GM21825 (cell line): ENCODE results near the gene STX18.

Source experiments
- ATAC-seq: cut with Tn5 transposase; IDR thresholded peaks from one replicate; pipeline ENCODE4 v1.9.1; 2021; ENCODE audit warnings: mild to moderate bottlenecking, moderate library complexity; ENCODE audit not compliant: unreplicated experiment

The STX18 gene

DNA sequence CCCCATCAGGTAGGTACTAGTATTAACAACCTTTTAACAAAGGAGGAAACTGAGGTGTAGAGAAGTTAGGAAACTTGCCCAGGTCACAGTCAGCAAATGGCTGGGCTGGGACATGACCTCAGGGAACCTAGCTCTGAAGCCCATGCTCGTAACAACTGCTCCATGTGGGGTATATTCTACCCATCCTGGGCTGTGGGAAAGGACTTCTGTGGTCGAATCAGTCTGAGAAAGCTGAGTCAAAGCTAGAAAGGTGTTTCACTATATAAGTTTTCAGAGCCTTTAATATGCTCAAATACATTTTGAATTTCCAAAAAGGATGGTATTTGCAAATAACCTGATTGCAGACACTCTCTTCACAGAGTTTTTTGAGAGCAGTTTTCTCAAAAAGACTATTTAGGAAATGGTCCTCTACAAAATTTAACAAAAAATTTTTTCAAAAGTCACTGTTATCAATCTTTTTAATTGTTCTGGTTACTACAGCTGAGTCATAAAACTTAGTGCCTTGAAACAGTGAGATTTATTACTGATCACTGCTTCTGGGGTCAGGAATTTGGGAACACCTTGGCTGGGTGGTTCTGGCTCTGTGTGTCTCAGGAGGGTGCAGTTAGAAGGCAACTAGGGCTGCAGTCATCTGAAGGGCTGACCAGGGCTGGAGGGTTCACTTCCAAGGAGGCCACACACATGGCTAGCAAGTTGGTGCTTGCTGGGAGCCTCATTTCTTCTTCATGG, 101.4 kb downstream of the STX18 start:
- ATAC-seq, result peak; percentile 71

DNA sequence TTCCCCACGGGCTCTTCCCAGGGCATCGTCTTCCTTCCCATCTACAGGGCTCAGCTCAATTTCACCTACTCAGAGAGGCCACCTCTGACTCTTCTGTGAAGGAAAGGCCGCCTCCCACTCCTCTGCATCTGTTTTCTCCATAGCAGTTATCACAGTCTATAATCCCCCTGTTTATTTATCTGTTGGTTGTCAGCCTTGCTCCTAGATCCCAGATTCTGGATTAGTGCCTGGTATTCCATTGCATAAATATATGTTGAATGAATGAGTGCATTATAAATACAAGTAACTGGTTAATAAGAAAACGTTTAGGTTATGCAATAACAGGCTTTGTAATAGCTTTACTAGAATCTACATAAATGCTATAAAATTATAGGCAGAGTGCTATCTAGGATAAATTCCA, 102.1 kb downstream of the STX18 start:
- ATAC-seq, result no peak

DNA sequence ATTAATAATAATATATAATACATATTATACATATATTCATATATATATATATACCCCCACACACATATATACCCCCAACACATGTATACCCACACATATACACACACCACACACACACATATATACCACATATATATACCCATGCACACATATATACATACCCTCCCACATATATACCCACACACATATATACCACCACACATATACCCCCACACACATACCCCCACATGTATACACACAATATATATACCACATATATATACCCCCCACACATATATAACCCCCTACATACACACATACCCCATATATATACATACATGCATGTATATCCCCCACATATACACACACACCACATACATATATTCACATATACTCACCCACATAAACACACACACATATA, 103.0 kb downstream of the STX18 start:
- ATAC-seq, result no peak

DNA sequence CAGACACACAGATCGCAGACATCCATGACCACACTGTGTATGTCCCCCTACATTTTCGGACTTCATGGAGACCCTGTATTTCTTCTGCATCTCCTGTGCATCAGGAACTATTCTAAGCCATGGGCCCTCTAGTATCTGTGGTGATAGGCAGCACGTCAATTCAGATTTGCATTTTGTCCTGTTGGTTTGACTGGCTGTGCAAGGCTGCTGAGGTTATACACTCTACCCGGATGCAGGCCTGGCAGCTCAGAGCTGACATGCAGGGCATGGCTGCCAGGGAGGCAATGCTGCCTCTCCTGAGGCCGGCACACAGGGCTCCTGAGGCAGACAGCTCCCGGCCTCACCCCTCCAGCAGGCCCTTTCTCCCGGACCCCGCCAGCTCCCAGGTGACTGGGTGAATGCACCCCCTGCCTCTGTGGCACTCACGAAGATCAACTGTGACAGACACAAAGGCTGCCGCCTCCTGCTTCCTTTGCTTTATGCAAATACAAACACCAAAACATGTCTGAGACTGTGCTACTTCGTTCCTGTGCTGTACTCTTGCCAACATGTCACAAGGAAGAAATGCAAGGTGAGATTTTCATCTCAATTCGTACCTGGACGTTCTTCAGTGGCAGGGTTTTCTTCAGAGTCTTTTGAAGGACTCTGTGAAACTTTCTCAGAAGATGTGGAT, 103.9 kb downstream of the STX18 start:
- ATAC-seq, result no peak

DNA sequence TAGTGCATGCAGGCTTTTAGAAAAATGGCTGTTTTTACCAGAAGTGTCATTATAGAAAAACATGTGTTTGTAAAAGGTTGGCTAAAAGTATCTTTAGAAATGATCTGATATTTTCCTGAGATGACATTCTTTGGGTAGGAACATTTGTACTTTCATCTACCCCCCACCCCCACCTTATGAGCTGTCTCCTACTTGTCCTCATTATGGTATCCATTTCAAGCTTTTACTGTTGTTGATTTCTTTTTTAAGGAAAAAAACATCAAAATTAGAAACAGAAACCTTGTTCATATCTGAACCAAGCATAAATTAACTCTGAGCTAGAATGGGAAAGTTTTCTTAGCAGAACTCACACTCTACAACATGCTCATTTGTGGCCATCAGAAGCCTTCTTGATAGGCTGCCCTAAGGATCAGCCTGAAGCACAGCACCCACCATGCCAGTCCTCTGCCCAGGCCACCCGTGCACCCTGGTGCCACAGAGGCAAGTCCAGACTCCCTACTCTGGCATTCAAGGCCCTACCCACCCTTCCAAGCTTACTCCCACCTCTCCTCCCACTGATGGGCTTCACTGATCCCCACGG, 105.5 kb downstream of the STX18 start:
- ATAC-seq, result no peak

DNA sequence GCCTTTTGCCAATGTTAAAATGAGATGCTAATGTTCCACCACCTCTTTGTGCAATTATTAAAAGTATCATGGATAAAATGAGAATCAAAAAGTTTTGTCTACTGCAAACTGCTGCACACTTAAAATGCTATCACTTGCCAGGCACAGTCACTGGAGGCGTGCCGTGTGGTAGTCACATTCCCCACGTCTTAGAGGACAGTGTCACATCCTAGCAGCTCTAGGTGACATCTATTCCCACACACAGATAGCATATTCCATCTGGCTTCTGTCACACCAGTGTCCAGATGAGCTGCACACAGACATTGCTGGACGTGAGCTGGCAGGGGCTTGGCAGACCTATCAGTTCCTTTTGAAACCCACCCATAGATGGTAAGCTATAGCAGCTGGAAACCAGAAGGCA, 107.9 kb downstream of the STX18 start:
- no peak for ATAC-seq

DNA sequence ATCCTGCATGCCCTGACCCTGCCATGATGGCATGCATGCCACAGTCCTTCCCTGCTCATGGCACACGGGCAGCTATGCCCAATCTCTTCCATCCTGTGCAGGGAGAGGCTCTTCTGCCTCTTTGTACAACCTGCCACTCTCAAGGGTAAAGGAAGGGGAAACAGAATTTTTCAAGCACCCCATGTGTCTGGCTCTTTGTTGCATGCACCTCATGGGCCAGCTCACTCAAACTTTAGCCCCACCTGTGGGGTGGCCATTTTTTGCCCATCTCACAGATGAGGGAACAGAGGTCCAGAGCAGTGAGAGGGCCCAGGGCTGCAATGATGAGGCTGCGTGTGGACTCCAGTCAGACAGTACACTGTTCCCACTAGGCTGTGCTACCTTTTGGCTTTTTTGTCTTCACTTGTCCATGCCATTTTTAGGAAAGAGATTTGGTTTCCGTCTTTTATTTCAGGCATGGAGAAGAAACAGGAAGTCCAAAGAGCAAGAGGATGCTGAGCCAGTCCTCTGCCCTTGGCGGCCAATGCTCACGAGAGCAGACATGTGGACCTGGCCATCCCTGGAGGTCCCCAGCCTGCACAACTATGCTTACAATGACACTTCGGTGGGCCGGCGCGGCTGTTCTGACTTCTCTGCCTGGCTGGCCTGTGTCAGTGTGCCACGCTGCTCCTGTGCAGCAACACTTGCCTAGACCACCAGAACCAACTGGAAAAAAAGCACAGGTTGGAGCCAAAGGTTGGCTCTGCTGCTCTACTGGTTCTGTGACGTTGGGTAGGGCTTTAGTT, 109.3 kb downstream of the STX18 start:
- ATAC-seq, result no peak

DNA sequence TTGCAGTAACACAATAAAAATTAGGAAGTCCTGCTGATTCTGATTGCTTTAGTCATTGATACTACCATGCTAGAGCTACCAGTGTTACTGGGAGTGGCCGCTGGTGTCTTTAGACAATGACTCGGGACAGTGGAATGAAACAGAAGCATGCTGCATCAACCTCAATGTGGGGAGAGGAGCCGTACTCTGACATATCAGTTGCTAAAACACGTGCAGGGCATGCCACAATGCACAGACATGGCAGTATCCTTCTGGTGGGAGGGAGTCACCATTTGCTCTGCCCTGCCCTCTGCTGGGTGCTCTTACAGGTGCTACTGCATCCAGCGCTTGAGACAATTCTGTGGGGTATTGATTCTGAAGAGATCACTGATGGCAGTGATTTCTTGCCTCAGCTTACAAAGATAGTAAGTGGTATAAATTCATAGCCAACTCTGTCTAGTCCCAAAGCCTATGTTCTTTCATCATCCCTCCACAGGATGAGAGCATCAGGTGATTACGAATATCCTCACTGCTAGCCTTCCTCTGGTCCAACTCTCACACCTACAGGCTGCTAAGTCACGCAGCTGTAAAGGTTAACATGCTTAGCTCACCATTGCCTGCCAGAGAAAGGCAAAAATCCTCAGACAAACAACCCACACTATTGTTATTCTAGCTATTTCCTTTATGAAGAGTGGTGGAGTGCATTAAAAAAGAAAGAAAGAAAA, 111.2 kb downstream of the STX18 start:
- peak; percentile 82 for ATAC-seq

DNA sequence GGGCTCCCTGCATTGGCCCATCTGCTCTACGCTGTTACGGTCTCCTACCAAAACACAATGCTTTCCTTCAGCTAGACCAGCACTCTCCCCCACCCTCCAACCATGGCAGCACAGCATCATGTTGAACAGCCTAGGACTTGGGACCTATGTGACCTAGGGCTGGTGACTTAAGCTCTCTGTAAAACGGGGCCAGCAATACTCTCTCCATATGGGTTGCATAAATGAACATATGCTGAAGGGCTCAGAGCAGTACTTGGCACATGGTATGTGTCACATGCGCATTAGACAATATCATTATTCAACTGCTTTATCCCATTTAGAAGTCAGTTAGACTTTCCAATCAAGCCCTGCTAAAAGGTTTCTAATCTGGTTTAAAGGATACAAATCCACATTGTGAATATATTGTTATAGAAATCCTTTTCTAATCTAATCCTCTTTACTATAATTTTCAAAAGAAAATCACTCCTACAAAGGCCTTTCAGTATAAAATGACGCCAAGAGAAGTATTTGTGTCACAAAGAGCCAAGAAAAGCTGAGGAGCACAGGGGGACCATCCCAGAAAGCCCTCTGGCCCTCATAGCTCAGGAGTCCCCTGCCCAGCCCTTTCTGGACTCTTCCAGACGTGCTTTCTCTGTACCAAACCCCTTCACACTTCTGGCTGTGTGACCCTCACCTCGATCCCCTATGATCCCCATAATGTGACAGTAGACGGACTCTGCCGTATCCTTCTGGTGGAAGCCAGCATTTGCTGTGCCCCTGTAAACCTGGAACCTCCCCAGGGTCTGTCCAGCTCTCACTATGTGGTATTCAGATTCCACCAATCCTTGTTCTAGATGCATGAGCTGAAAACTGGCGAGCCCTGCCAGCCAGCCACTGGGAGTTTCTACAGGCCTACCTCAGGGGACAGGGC, 112.6 kb downstream of the STX18 start:
- no peak for ATAC-seq

DNA sequence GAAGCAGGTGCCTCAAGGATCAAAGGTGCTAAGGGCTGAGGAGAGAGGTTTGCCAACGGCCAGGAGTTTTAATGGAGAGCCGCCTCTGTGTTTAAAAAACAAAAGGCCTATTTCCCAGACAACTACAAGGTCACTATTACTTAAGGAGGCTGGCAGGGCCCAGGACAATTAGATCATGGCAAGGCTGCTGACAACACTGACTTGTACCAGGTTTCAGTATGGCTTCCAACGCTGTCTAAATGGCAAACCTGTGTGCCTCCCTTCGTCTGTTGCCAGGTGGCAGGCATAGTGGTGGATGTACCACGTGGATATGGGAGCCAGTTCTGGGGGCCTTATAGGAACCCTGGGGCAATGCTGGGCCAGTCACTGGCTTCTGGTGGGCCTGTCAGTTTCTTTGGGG, 114.0 kb downstream of the STX18 start:
- no peak for ATAC-seq

DNA sequence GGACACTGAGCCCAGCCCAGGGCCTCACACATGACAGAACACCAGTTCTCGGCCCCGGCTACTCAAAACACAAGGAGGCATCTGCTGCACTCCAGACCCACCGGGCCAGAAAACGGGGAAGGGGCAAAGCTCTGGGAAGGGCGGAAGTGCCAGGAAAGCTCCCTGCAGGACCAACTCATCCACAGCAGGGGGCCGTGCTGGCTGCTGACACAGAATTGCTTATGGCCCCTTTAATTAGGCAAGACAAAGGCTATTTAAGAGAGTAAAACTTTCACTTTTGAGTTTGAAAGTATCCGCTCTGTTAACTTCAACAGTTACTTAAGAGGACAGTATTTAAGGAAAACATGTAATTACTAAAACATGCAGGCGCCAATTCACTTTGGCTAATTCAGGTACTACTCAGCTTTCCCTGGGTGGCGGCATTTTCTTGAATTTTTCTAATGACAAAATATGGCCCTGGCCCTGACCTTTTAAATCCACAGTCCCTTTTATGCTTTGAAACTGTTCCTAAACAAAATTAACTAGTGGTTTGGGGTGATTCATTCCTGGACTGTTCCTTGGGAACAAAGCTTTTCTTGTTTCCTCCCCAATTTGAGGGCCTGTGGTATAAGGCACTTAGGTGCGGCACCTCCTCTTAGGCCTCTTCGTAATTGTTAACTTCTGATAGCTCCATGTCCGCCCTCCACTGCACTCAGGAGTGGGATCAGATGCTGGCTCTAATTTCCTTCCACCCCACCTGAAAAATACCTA, 114.6 kb downstream of the STX18 start:
- ATAC-seq, result no peak

DNA sequence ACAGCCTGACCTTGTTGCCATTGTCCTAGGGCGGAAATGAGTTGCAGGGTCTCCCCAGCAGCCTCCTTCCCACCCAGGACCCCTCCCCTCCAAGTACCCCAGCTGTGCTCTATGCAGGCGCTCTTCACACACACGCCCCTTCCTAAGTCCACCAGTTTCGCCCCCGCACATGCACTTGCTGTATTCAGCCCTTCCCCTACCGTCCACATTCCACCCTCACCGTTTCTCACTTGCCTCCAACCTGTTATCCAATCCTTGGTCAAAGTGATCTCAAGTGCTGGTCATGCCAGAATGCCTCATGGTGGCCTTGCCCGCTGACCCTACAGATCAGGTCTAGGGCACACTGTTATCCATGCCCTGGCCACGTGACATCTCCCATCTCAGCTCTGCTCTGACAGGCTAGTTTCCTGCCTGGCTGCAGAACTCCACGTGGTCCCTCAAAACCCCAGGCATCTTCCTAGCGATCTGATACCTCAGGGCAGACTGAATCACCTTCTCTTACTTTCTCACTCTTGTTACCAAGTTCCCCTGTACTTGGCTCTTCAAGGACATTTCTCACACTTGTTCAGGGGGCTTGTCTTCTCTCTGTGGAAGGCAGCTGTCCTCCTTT, 115.2 kb downstream of the STX18 start:
- no peak for ATAC-seq

DNA sequence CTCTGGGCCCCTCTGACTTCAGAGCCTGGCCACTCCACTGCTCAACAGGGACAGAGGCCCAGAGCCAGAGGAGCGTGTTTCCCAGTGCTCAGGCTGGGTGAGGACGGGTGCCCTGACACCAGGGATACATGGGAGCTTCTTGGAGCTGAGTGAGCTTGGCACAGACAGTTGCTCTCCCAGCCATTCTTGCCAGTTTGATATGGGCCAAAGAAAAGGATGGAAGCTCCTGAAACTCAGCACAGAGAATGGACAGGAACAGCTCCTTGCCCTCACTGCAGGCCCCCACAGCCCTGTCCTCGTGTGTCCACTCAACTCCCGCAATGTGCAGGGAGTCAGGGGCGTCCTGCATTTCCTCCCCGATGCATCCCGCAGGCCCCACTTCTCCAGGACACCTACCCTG, 116.2 kb downstream of the STX18 start:
- ATAC-seq, result no peak

DNA sequence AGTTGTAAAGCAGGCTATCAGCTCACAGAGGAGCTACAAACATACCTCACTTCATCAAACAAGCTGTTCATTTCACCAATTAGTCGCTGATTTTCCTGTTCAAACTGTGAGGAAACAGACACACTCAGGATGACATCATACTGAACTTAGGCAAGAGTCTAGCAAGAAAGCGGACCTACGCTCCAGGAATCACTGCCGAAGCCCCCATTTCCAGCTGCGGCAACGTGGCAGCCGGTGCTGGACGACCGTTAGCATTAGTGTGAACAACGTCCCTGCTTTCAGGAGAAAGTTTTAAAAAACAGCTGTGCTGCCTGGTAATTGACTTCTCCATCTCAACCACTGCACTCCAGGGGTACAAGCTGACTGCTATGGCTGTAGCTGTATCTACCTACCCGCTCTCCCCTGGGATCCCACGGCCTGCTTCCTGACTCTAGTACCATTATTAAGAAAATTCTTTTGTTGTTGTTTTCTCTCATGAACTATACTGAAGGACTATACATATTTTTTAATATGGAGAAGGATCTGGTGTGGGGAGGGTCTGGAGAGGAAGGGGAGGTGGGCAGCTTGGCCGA, 116.6 kb downstream of the STX18 start:
- no peak for ATAC-seq

DNA sequence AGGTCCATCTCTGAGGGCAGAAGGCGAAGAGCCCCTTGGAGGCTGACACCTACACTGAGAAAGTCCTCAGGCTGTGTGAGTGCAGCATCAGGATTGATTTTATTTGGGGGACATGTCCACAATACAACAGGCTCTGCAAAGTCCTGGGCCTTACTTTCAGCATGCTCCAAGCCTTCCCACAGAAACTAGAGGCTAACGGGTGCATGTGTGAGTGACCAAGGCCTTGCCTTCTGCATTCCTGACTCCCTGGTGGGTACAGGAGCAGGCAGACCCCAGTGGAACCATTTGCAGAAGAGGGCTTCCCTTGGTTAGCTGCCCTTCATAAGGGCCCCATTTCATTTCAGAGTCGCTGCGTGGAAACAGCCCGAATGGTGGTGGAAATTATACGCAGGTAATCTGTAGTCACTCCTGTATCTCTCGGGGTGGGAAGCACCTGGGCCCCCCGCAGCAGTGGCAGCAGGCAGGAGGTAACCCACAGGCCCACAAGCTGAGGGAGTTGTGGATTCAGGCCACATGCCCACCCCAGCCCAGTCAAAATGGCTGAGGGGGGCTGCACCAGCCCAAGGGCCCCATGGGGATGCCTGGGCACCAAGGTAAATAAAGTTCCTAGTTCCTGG, 117.2 kb downstream of the STX18 start:
- no peak for ATAC-seq

DNA sequence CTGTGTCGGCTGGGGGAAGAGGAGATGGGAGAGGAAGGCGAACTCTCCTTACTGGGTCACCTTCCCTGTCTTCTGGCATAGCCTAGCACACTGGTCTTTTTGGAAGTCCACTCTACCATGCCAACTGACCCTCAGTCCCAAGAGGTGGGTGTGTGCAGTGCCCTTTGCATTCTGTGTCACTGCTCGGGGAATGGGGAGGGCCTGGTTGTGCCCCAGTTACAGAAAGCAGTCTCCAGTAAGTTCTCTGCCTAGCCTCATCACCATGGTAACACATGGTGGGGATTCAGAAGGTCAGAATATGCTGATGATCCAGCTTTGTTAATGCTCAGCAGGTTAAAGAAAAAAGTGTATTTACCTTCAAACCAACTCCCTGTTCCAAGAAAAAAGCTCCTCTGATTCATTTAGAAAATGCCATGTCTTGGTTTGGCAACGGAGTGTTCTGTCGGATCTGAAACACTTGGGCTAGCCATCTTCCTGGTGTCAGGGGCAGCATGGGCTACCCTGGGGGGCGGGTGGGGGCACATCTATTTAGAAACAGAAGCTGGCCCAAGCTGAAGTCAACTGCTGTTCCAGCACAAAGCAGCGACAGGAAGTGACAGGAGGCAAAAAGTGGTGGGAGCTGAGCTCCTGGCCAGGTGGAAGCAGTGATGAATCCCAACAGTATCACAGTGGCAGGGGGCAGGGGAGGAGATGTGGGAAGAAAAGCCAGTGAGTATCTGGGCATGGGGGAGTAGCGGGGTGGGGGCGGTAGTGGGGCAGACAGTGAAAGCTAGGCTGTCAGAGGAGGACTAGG, 117.9 kb downstream of the STX18 start:
- no peak for ATAC-seq

DNA sequence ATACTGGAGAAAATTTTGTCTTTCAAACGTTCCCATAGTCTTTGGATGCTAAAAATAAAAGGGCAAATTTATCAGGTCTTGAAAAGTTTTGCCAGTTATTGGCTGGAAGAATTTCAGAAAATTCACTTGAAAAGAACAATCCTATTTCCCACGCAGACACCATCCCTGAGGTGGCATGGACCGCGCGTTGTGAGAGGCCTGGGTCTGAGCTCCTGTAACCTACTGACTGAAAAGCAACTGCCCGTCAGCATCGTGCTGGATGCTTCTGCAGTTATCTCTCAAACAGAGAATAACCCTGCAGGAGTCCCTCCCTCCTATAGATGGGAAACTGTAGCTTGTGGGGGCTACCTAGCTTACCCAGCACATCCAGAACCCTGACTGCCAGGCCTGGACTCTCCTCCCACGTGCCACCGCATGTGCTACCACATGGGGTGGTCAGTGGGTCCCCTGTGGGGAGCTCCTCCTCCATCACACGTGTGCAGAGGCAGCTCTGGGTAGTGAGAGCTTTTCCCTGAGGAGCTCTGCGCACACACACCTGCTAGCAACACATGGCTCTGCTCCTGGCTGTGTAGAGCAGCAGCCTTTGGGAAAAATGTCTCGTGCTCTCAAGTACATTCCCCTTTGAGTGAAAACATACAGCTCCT, 118.9 kb downstream of the STX18 start:
- no peak for ATAC-seq
